ENCODE data around the gene GSK3B. TPM values are rescaled to one million over a fixed set of nuclear protein-coding genes. Genes with fewer than 3 reads are reported as not detected.

Gene GSK3B
- total and polyA plus RNA-seq, 2 donors (not counting 3 experiments of a cell fraction or from before 2014, with no cell fraction given) = 22.1 to 50.1 TPM

- Histone ChIP-seq H3K9me3 (replicated peaks; ENCODE audit: control insufficient read depth, insufficient read depth, low read length) (no peaks in the 10 kb centered on the region), H3K4me1 (ENCODE audit: control insufficient read depth, extremely low read depth, insufficient read depth, low read length) (no peaks in the 10 kb centered on the region), H3K9ac (replicated peaks; ENCODE audit: extremely low read depth, insufficient read depth, low read length) (no peak overlapping the region), H2AFZ (ENCODE audit: low read depth, low read length) (no peak overlapping the region), H3K79me2 (ENCODE audit: control insufficient read depth, insufficient read depth, low read length) (no peaks in the 10 kb centered on the region), H3K36me3 (ENCODE audit: control insufficient read depth in 2 of 2, extremely low read depth in 1 of 2, insufficient read depth in 2 of 2, low read length in 2 of 2) (no peaks in the 10 kb centered on the region), H3K9me1 (replicated peaks; ENCODE audit: control insufficient read depth, extremely low read depth, insufficient read depth, low read length) (no peaks in the 10 kb centered on the region), H4K20me1 (replicated peaks; ENCODE audit: control insufficient read depth, extremely low read depth, insufficient read depth, low read length) (no peaks in the 10 kb centered on the region), H3K27me3 (ENCODE audit: control insufficient read depth in 2 of 2, insufficient read depth in 2 of 2, low read length in 2 of 2) (no peaks in the 10 kb centered on the region), H3K4me3 (replicated peaks in 1 of 3; ENCODE audit: insufficient read depth in 1 of 3, low read depth in 1 of 3, low read length in 3 of 3) (no peak overlapping the region), H3K4me2 (ENCODE audit: insufficient read depth, low read length) (no peak overlapping the region), H3K27ac (ENCODE audit: insufficient read depth, low read depth, low read length) (no peak overlapping the region)
- no peak for FAIRE-seq
- intact Hi-C loops (cut with micrococcal nuclease) (no loop called here), dilution Hi-C loops (cut with MboI; ENCODE audit: extremely low pct_ligation_motif_present, low sequenced_read_pairs) (no loop called here)
- BruUV-seq (replicated peaks) = no TSS peak
- POLR2A ChIA-PET = no interaction called here
- TF ChIP-seq, protein P1, sequence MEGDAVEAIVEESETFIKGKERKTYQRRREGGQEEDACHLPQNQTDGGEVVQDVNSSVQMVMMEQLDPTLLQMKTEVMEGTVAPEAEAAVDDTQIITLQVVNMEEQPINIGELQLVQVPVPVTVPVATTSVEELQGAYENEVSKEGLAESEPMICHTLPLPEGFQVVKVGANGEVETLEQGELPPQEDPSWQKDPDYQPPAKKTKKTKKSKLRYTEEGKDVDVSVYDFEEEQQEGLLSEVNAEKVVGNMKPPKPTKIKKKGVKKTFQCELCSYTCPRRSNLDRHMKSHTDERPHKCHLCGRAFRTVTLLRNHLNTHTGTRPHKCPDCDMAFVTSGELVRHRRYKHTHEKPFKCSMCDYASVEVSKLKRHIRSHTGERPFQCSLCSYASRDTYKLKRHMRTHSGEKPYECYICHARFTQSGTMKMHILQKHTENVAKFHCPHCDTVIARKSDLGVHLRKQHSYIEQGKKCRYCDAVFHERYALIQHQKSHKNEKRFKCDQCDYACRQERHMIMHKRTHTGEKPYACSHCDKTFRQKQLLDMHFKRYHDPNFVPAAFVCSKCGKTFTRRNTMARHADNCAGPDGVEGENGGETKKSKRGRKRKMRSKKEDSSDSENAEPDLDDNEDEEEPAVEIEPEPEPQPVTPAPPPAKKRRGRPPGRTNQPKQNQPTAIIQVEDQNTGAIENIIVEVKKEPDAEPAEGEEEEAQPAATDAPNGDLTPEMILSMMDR (IDR thresholded peaks at IDR 0.05; ENCODE audit: extremely low read depth in 1 of 2, insufficient read depth in 1 of 2, low read depth in 1 of 2, low read length in 2 of 2) = no peak
- TF ChIP-seq EZH2 (IDR thresholded peaks at IDR 0.05; ENCODE audit: borderline replicate concordance, low read depth, low read length, severe bottlenecking) = no peak
- TF ChIP-seq FOS (IDR thresholded peaks at IDR 0.05; ENCODE audit: borderline replicate concordance, insufficient read depth, low read length) = no peak
- TF ChIP-seq, protein P2, sequence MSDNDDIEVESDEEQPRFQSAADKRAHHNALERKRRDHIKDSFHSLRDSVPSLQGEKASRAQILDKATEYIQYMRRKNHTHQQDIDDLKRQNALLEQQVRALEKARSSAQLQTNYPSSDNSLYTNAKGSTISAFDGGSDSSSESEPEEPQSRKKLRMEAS (IDR thresholded peaks at IDR 0.05; ENCODE audit: insufficient read depth, insufficient read length) = no peak
- TF ChIP-seq MYC (IDR thresholded peaks at IDR 0.05; ENCODE audit: low read depth, low read length) = no peak
- TF ChIP-seq POLR2AphosphoS5 (IDR thresholded peaks at IDR 0.05; ENCODE audit: insufficient read depth, low read depth, low read length) = no peak
- TF ChIP-seq JUN (IDR thresholded peaks at IDR 0.05; ENCODE audit: borderline replicate concordance, insufficient read depth, insufficient read length, low read depth) = no peak
- TF ChIP-seq GATA2 (IDR thresholded peaks at IDR 0.05; ENCODE audit: insufficient read depth, insufficient read length, low read depth, low read length) = no peak
- TF ChIP-seq POLR2A (IDR thresholded peaks at IDR 0.05; ENCODE audit: low read depth, low read length) = no peak
- CTCF ChIA-PET = interaction anchor here (1.0 to 1.2 kb wide), 2 partner anchors 11 to 14 kb away, joined by 3 read pairs; no protein-coding TSS in a partner anchor
- no peak for DNase-seq (ENCODE audit: low read depth, low spot score)
Measured at GRCh38 chr3:119817583-119818363, 276.5 kb downstream of the GSK3B start.
